ENCODE measurements around the gene AGAP1.

GRCh38 chr2:235744161-235744560 is 250.3 kb downstream of the AGAP1 start:
- TF ChIP-seq CTCF (IDR thresholded peaks at IDR 0.05), result no peak
- TF ChIP-seq POLR2A (IDR thresholded peaks at IDR 0.05), result no peak

All from thyroid gland (tissue), 4 donors.